ENCODE measurements around the gene CHI3L1.

The CHI3L1 gene

DNA sequence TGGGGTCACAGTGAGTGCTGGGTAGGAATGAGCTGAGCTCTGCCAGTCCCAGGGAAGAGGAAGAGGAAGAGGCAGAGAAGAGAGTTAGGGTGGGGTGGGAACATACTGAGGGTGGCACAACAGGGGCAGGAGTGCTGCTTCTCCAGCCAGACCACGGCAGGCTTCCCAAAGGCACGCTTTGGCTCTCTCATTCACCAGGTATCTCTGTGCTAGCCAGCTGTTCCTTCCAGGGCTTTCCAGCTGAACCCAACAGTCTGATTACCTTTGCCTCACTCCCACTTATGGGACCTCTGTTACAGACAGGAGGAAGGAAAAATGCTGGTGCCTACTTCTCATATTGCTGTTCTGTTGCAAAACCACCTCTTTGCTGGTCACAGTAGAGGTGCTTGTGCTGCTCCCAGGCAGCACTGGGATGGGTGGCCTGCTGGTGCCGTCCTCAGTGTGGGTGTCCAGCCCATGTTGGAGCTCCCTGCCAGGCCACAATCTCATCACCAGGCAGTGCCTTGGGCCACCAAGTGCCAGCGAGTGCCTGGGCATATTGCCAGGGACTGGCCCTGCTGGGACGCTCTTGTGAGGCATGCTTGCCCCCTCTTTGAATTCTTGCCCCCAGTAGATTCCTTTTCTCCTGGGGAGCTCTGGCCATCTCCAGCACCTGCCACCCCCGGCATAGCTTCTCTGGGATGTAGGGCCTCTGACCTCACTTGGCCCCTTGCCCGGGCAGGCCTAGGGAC is 56.8 kb downstream of the CHI3L1 start:
- no peak for TF ChIP-seq CTCF (IDR thresholded peaks at IDR 0.05)

Data from LNCAP (cell line).